Omental fat pad (tissue), 4 donors: ENCODE data around the gene ASCC1. TPM values are rescaled to one million over a fixed set of nuclear protein-coding genes. Genes with fewer than 3 reads are reported as not detected.

Experiments used
- ATAC-seq: fragments of 150-250 bp; one replicate; pipeline ENCODE4 v1.9.1; 2016; ENCODE audit warnings: mild to moderate bottlenecking, moderate library complexity; ENCODE audit not compliant: low FRiP score
- DNase-seq: peaks from one replicate; pipeline ENCODE4 v3.0.0-alpha.2; 2019; ENCODE audit warnings: low spot score
- total RNA-seq, 4 donors: library from RNA; depleted of rRNA; stranded (reverse); fragments of >200 nt; gene quantifications; one replicate each; pipeline ENCODE4 v1.1.0, GENCODE V29; 2016
- TF ChIP-seq, protein P1 (sequence below), 3 donors: fragments of 450-650 bp; IDR thresholded peaks; one replicate each; pipeline ENCODE4 v1.5.1; 2016 to 2017; ENCODE audit warnings: antibody characterized with exemption in 3 of 3, mild to moderate bottlenecking in 3 of 3, moderate library complexity in 2 of 3

The ASCC1 gene
- total RNA-seq, 4 donors from 2014 or later = 21.3 to 34.5 (median 26.3) TPM

- no peak for ATAC-seq
- TF ChIP-seq, protein P1, sequence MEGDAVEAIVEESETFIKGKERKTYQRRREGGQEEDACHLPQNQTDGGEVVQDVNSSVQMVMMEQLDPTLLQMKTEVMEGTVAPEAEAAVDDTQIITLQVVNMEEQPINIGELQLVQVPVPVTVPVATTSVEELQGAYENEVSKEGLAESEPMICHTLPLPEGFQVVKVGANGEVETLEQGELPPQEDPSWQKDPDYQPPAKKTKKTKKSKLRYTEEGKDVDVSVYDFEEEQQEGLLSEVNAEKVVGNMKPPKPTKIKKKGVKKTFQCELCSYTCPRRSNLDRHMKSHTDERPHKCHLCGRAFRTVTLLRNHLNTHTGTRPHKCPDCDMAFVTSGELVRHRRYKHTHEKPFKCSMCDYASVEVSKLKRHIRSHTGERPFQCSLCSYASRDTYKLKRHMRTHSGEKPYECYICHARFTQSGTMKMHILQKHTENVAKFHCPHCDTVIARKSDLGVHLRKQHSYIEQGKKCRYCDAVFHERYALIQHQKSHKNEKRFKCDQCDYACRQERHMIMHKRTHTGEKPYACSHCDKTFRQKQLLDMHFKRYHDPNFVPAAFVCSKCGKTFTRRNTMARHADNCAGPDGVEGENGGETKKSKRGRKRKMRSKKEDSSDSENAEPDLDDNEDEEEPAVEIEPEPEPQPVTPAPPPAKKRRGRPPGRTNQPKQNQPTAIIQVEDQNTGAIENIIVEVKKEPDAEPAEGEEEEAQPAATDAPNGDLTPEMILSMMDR (IDR thresholded peaks at IDR 0.05) = no peak
- DNase-seq = no peak
Measured at GRCh38 chr10:72244573-72245038, 28.5 kb upstream of the ASCC1 start.

GRCh38 chr10:72243822-72244437, 27.9 kb upstream of the ASCC1 start:
- DNase-seq (no peak), ATAC-seq (peak; percentile 82)
- TF ChIP-seq, protein P1 (IDR thresholded peaks at IDR 0.05) = no peak

- TF ChIP-seq, protein P1 (IDR thresholded peaks at IDR 0.05) = no peak
- DNase-seq (no peak), ATAC-seq (peak; percentile 44)
Measured at GRCh38 chr10:72242675-72243074, 26.6 kb upstream of the ASCC1 start.

- TF ChIP-seq, protein P1 (IDR thresholded peaks at IDR 0.05) = no peak
- ATAC-seq (no peak), DNase-seq (no peak)
Measured at GRCh38 chr10:72241691-72242252, 25.7 kb upstream of the ASCC1 start.

- DNase-seq (no peak), ATAC-seq (no peak)
- TF ChIP-seq, protein P1 (IDR thresholded peaks at IDR 0.05) = no peak
Measured at GRCh38 chr10:72240371-72240770, 24.3 kb upstream of the ASCC1 start.

GRCh38 chr10:72239409-72239808, 23.3 kb upstream of the ASCC1 start:
- DNase-seq (no peak), ATAC-seq (no peak)
- TF ChIP-seq, protein P1 (IDR thresholded peaks at IDR 0.05) = no peak
